ENCODE results near the gene PRELID3B. TPM values are rescaled to one million over a fixed set of nuclear protein-coding genes. Genes with fewer than 3 reads are reported as not detected.

Gene PRELID3B
- 39.9 and 45.3 TPM in 2 replicates for total RNA-seq

DNA sequence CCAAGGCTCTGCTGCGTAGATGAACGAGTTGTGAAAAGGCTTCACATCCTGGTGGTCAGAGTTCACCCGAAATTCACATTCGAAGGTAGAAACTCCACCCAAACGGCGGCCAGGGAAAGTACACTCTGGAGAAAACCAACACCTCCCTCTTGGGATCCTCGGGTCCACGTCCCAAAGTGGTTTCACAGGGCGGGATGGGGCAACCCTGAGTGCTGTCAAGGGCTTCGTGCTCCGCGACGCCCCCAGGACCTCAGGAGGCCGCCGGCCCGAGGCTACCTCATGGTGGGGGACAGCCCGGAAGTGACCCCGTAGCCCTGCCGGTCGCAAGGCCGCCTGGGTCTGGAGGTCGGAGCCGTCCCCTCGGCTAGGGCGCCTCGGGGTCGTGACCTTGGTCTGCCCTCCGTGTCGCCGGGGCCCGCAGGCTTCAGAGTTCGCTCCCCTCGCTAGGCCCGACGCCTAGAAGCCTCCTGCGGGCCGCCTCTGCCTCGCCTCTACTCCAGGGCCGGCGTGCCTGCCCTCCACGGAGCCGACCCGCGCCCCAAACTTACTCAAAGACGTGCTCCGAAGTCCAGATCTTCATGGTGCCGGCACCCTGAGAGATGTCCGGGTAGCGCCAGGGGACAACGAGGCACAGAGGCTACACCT is at the start of gene PRELID3B:
Gene PRELID3B (minus strand): TSS at position 636 of the 645 bp plus-strand sequence. CDS start 56 bp downstream, at position 580.

DNA sequence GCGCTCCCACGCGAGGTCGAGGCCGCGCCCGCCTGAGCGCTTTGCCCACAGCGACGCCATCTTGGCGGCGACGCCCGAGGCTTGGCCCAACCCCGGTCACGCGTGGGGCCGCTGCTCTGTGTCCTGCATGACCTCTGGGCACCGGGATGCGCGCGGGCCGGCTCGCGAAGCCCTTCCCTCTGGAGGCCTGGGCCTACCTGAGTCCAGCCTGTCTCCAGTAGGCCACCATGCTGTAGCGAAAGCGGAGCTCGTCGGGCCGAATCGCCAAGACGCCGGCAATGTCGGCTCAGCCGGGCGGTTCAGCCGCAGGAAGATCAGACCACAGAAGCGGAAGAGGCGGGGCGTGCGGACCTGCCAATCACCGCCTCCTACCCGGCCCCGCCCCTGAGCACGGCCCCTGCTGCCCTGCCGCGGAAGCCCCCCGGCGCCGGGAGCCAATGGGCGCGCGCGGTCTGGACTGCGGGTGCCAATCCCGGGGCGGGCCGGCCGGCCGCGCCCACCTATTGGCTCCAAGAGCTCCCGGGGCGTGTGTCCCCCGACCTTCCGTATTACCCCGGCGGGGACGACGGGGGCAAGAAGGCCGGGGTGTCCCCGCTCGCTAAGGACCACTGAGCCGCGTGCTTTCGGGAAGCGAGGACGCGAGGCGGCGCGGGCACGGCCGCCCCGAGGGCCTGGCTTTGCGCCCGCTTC is 10.4 kb downstream of the PRELID3B start, which contains the start of gene ATP5F1E:
Gene ATP5F1E (minus strand): TSS at position 313 of the 690 bp plus-strand sequence. CDS start 84 bp downstream, at position 229.

DNA sequence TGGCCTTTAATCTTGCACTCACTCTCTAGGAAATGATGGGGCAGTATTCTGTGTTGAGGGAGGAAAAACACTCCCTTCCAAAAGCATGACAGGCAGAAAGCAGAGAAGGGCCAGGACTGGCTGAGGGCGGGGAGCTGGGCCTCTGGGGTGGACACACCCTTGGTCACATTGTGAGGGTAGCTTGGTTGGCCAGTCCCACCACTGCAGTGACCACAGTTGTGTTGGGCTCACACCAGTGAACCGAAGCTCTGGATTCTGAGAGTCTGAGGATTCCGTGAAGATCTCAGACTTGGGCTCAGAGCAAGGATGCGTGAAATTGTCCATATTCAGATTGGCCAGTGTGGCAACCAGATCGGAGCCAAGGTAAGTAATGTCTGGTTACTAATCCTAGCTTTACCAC is 23.4 kb downstream of the PRELID3B start, which contains the start of gene TUBB1:
Gene TUBB1 (plus strand): TSS at position 213 of the 400 bp plus-strand sequence. CDS start 94 bp downstream, at position 307.

DNA sequence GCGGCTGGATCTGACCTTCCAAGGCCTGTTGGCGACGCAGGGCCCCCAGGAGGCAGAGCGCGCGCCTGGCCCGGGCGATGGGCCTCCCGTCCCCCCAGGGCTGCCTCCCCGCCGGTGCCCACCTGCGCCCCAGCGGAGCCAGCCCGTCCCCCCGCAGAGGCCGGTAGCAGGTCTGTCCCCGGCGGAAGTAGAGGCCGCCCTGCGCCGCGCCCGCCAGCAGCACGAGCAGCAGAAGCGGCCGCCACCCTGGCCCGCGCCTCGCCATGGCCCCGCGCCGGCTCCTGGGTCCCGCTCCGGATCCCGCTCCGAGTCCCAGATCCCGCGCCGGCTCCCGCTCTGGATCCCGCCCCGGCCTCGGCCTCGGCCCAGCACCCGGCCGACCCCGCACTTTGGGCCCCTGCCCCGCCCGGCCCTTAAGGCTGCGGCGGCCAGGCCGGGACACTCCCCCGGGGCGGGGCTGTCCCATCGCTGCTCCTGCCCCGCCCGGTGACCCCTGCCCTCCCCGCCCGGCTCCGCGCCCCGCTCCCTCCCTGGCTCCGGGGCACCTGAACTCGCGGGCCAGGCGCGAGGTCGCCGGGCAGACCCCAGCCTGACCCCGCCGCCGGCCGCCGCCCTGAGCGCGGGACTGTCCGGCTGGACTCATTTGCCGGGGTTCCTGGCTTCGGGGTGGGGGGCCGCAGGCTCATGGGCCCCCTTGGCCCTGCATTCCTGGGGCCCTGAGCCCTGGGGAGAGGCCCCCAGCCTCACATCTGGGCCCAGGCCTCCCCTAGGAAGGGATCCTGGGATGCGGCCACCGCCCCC is 35.5 kb downstream of the PRELID3B start, which contains the start of gene CTSZ:
Gene CTSZ (minus strand): TSS at position 391 of the 801 bp plus-strand sequence. CDS start 126 bp downstream, at position 265.

Other genes starting within 250 kb of the PRELID3B start
- 0.32 and 0.36 TPM in 2 replicates for gene GNAS-AS1, start 191.9 kb downstream of the PRELID3B start, total RNA-seq
- gene GNAS, start 190.1 kb downstream of the PRELID3B start, total RNA-seq: 579 and 635 TPM in 2 replicates
- 40.2 and 43.5 TPM in 2 replicates for gene NELFCD, start 61.5 kb downstream of the PRELID3B start, total RNA-seq
- 122 and 130 TPM in 2 replicates for gene CTSZ, start 35.5 kb downstream of the PRELID3B start, total RNA-seq
- not detected in 2 replicates for gene TUBB1, start 23.4 kb downstream of the PRELID3B start, total RNA-seq
- 22.0 and 23.8 TPM in 2 replicates for gene ATP5F1E, start 10.5 kb downstream of the PRELID3B start, total RNA-seq
- not detected in 2 replicates for gene ZNF831, start 121.0 kb upstream of the PRELID3B start, total RNA-seq

Data from cardiac atrium fibroblast (primary cell).